Smooth muscle cell (in vitro differentiated cells): ENCODE data around the gene ZFYVE28. TPM values are rescaled to one million over a fixed set of nuclear protein-coding genes. Genes with fewer than 3 reads are reported as not detected.

Source experiments
- DNase-seq: peaks from one replicate; lab custom pipeline; 2025; ENCODE audit not compliant: unreplicated experiment; lab: John Stamatoyannopoulos, UW
- H2AFZ ChIP-seq: fragments of 200-600 bp; sonication (generic); 2 replicates; pipeline ENCODE4 v1.6.0; 2016; ENCODE audit warnings: antibody characterized with exemption, low read depth, mild to moderate bottlenecking
- H3F3A ChIP-seq: fragments of 200-600 bp; sonication (generic); 2 replicates; pipeline ENCODE4 v1.6.0; 2017; ENCODE audit warnings: antibody characterized with exemption, low read depth
- H3K27ac ChIP-seq: fragments of 200-600 bp; sonication (generic); 2 replicates; pipeline ENCODE4 v1.5.1; 2016; ENCODE audit warnings: low read depth, mild to moderate bottlenecking
- H3K27me3 ChIP-seq: fragments of 200-600 bp; sonication (generic); 2 replicates; pipeline ENCODE4 v1.6.1; 2016; ENCODE audit warnings: low read depth, mild to moderate bottlenecking
- H3K36me3 ChIP-seq: fragments of 200-600 bp; sonication (generic); 2 replicates; pipeline ENCODE4 v1.5.1; 2016; ENCODE audit warnings: low read depth
- H3K4me1 ChIP-seq: fragments of 200-600 bp; sonication (generic); 2 replicates; pipeline ENCODE4 v1.5.1; 2016; ENCODE audit warnings: low read depth
- H3K4me2 ChIP-seq: fragments of 200-600 bp; sonication (generic); 2 replicates; pipeline ENCODE4 v1.6.0; 2016; ENCODE audit warnings: mild to moderate bottlenecking
- H3K4me3 ChIP-seq: fragments of 200-600 bp; sonication (generic); 2 replicates; pipeline ENCODE4 v1.5.1; 2016; ENCODE audit warnings: mild to moderate bottlenecking
- H3K79me2 ChIP-seq: fragments of 200-600 bp; sonication (generic); 2 replicates; pipeline ENCODE4 v1.6.0; 2016; ENCODE audit warnings: low read depth, mild to moderate bottlenecking
- H3K9ac ChIP-seq: fragments of 200-600 bp; sonication (generic); 2 replicates; pipeline ENCODE4 v1.6.0; 2016; ENCODE audit warnings: low read depth
- H3K9me3 ChIP-seq: fragments of 200-600 bp; sonication (generic); replicated peaks from 2 replicates; pipeline ENCODE4 v1.5.1; 2016; ENCODE audit warnings: low read depth
- H4K20me1 ChIP-seq: fragments of 200-600 bp; sonication (generic); 2 replicates; pipeline ENCODE4 v1.6.0; 2016; ENCODE audit warnings: low read depth
- WGBS: methylation state at CpG from one replicate; pipeline ENCODE4 v1.1.7; 2016; ENCODE audit warnings: low lambda C conversion rate; 5-methylcytosine and 5-hydroxymethylcytosine counted together
- polyA plus RNA-seq: library from polyadenylated mRNA; unstranded; fragments of >200 nt; fragmentation: Nextera tagmentation; extraction: Ambion mirVana; gene quantifications from 2 replicates; pipeline ENCODE4 v1.2.1, GENCODE V29; 2016
- total RNA-seq: library from RNA; depleted of rRNA; stranded (reverse); fragments of >200 nt; gene quantifications from 2 replicates; pipeline ENCODE4 v1.2.3, GENCODE V29; 2014
- TF ChIP-seq, protein P1 (sequence below): fragments of 200-600 bp; sonication (generic); IDR thresholded peaks from 2 replicates; pipeline ENCODE4 v1.5.1; 2017; ENCODE audit warnings: borderline replicate concordance, mild to moderate bottlenecking, antibody characterized with exemption; ENCODE audit not compliant: insufficient read depth, poor library complexity, severe bottlenecking

ZFYVE28 gene
- total and polyA plus RNA-seq, 2 experiments from 2014 or later: 0.22 TPM; not detected in 1

DNA sequence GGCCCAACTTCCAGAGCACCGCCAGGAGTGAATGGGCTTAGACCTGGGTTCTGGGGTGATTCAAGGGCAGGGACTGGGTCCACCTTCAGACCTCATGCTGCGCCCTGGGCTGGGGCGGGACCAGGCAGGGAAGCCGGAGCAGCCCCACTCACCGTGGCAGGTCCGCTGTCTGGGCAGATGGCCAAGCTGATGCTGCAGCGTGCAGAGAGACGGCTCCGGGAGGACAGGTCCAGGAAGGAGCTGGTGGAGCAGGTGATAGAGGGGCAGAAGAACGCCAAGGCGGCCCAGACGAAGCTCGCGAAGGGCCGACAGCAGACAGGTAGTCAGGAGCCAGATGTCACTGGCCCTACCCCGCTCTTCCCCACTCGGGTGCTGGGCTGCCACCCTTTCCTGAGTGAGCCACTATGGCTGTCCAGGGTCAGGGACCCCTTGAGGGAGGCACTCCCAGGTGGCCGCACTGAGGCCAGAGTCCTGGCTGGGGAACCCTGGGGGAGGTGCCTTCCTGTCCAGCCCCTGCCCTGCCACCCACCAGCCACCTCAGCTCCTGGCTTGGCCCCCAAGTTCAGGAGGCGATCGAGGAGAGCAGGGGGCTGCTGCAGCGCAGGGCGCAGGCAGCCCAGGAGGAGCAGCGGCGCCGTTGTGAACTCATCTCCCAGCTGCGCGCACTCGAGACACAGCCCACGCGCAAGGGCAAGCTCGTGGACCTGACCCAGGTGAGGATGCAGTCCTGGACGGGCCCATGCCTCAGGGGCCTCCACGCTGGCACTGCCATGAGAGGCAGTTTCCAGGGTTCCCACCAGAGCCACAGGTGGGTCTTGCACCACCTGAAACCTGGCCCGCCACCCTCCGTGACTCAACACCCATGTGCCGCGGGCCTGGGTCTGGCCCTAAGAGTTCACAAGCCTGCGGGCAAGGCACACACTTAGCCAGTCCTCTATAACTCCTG lies 40.4 kb upstream of the ZFYVE28 start:
- 94% methylated on average over 38 of the region's 38 CpGs for WGBS
- no peak overlapping the region for H3K4me2 ChIP-seq
- H3F3A ChIP-seq: no peaks in the 10 kb centered on the region
- H3K27ac ChIP-seq: no peak overlapping the region
- no peaks in the 10 kb centered on the region for H4K20me1 ChIP-seq
- no peaks in the 10 kb centered on the region for H3K27me3 ChIP-seq
- H2AFZ ChIP-seq: no peak overlapping the region
- TF ChIP-seq, protein P1, sequence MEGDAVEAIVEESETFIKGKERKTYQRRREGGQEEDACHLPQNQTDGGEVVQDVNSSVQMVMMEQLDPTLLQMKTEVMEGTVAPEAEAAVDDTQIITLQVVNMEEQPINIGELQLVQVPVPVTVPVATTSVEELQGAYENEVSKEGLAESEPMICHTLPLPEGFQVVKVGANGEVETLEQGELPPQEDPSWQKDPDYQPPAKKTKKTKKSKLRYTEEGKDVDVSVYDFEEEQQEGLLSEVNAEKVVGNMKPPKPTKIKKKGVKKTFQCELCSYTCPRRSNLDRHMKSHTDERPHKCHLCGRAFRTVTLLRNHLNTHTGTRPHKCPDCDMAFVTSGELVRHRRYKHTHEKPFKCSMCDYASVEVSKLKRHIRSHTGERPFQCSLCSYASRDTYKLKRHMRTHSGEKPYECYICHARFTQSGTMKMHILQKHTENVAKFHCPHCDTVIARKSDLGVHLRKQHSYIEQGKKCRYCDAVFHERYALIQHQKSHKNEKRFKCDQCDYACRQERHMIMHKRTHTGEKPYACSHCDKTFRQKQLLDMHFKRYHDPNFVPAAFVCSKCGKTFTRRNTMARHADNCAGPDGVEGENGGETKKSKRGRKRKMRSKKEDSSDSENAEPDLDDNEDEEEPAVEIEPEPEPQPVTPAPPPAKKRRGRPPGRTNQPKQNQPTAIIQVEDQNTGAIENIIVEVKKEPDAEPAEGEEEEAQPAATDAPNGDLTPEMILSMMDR: no peak
- no peak overlapping the region for H3K9ac ChIP-seq
- no peaks in the 10 kb centered on the region for H3K79me2 ChIP-seq
- no peak for DNase-seq
- no peaks in the 10 kb centered on the region for H3K9me3 ChIP-seq
- H3K36me3 ChIP-seq: no peaks in the 10 kb centered on the region
- H3K4me1 ChIP-seq: peaks cover 5% of the 10 kb centered on the region
- H3K4me3 ChIP-seq: no peak overlapping the region

DNA sequence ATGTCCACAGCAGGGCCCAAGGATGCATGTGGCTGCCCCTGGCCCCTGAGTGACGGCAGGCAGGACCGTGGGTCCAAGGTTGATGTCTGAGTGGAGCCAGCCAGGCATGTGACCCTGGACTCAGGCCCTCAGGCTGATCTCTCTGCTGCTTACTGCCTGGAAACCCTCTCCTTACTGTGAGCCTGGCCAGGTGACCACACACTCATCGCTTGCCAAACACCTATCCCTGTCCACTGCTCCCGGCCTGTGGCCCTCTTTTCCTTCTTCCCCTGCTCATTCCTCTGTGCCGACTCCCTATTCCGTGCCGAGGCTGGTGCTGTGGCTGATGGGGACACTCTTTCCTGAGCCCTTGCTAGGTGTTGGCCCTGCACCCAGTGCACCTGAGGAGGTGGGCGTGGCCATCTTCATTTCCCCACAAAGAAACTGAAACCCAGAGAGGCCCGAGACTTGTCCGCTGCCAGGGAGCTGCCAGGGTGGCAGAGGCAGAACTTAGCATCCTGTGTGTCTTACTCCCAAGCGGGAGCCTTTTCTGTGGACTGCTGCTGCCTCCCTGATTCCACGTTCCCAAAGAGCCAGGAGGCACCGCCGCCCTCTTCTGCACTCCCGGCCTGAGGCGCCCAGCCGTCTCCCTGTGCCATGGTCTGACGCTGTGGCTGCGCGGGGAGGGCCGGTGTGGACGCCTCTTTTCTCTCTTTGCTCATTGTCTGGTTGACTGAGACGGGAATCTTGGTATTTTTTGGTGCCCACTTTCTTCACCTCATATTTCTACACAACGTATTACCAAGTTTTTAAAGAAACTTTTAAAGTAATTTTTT lies 39.2 kb upstream of the ZFYVE28 start:
- Histone ChIP-seq H3K36me3 (no peaks in the 10 kb centered on the region), H3K9ac (no peak overlapping the region), H2AFZ (no peak overlapping the region), H3K4me2 (no peak overlapping the region), H4K20me1 (no peaks in the 10 kb centered on the region), H3K4me1 (peaks cover 5% of the 10 kb centered on the region), H3K9me3 (no peaks in the 10 kb centered on the region), H3F3A (no peaks in the 10 kb centered on the region), H3K27me3 (no peaks in the 10 kb centered on the region), H3K27ac (no peak overlapping the region), H3K79me2 (no peaks in the 10 kb centered on the region), H3K4me3 (no peak overlapping the region)
- 91% methylated on average over 24 of the region's 24 CpGs for WGBS
- TF ChIP-seq, protein P1: no peak
- no peak for DNase-seq

DNA sequence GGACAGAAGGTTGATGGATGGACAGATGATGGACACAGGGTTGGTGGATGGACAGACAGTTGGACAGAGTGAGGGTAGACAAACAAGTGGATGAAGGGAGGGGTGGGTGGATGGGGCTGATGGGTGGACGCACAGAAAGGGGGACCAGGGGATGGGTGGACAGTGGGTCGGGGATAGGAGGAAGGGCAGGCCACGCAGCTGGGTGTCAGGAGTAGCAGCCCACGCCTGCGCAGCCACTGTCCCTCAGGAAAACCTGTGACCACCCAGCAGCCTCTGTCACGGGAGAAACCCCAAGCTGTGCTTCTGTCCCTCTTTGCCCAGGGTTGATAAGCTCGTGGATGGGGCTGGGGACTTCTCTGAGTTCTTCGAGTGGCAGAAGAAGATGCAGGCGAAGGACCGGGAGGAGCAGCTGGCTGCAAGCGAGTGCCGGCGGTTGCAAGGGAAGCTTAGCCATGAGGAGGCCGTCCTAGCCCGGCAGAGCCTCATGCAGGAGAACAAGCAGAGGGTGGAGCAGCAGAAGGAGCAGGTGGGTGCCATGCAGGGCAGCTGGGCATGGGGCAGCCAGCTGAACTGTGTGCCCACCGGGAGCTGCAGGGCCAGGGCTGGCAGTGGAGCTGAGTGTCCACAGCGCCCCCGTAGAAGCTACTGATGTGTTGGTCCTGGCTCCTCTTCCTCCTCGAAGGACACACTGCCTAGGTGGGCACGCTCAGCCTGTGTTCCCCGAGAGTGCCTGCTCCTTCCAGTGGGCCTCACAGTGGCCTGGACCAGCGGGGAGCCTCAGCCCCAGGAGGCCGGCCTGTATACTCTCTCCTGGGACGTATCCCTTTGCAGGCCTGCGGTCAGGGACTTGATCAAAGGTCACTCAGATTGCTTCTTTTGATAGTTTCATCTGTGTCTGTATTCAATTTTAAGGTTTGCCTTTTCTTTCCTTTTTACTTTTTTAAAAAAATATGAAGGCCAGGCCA lies 33.7 kb upstream of the ZFYVE28 start:
- Histone ChIP-seq H3K27me3 (no peaks in the 10 kb centered on the region), H3K4me3 (no peak overlapping the region), H2AFZ (no peak overlapping the region), H3K27ac (no peak overlapping the region), H4K20me1 (no peaks in the 10 kb centered on the region), H3K79me2 (no peaks in the 10 kb centered on the region), H3K36me3 (no peaks in the 10 kb centered on the region), H3K9me3 (no peaks in the 10 kb centered on the region), H3K4me2 (no peak overlapping the region), H3F3A (no peaks in the 10 kb centered on the region), H3K9ac (no peak overlapping the region), H3K4me1 (no peaks in the 10 kb centered on the region)
- TF ChIP-seq, protein P1: no peak
- 89% methylated on average over 22 of the region's 25 CpGs for WGBS
- no peak for DNase-seq
